GM12872 (cell line): ENCODE results near the gene CLVS2.

Experiments used
- CTCF ChIP-seq: IDR thresholded peaks from 3 replicates; pipeline ENCODE4 v1.5.1; 2011; ENCODE audit warnings: low read depth, mild to moderate bottlenecking, low read length, moderate library complexity; ENCODE audit not compliant: insufficient read depth

The CLVS2 gene

GRCh38 chr6:123028263-123028662, 32.2 kb downstream of the CLVS2 start:
- no peak for TF ChIP-seq CTCF

DNA sequence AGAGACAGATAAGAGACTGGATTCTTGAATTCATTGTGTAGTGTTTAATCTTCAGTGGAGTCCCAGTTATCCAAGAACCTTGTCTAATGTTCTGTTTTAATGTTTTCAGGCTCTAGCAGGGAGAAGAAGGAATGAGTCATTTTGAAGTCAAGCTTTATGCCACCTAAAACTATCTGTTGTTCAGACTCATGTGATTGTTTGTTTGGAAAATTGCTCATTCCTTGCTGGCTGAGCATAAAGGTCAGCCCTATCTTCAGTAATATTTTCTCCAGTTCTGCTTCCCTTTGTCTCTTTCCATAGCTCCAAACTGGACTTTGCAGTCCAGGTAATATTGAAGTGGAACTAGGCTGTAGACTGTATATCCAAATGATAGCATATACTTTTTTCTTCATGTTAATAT, 34.2 kb downstream of the CLVS2 start:
- no peak for TF ChIP-seq CTCF

DNA sequence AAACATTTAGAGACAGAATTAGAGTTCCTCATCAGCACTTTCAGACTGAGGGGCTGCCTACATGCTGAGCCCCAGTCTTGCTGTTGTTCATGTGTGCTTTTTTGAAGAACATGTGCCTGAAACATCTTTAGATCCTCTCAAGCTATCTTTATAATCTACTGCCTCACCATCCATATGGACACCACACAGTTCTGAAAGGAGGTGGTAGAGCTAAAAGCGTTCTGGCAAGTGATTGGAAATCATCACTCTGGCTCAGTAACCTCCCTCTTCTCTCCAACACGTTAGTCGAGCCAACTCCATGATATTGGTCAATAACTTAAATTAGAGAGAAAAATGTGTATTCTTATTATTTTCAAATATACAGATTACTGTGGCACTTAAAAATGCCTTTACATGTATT, 40.6 kb downstream of the CLVS2 start:
- TF ChIP-seq CTCF, result no peak

DNA sequence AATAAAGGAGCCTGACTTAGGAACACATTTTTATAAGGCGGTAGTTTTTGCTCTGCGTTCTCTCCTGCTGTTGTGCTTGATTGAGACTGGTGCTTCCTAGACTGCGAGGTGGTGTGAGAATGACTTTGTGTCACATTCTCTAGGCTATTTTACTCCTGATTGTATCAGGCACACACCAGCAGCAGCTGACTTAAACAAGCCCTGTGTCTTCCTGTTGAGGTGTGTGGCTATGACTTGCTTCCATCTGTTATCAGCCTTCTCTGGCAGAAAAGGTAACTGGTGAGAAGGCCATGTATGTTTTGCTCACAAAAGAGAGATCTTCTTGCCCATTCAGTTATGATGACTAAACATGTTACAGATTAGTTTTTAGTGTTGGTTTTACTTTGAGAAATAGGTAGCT, 43.4 kb downstream of the CLVS2 start:
- no peak for TF ChIP-seq CTCF

- no peak for TF ChIP-seq CTCF
Measured at GRCh38 chr6:123042401-123042800, 46.4 kb downstream of the CLVS2 start.

- TF ChIP-seq CTCF, result no peak
Measured at GRCh38 chr6:123044341-123044860, 48.4 kb downstream of the CLVS2 start.

DNA sequence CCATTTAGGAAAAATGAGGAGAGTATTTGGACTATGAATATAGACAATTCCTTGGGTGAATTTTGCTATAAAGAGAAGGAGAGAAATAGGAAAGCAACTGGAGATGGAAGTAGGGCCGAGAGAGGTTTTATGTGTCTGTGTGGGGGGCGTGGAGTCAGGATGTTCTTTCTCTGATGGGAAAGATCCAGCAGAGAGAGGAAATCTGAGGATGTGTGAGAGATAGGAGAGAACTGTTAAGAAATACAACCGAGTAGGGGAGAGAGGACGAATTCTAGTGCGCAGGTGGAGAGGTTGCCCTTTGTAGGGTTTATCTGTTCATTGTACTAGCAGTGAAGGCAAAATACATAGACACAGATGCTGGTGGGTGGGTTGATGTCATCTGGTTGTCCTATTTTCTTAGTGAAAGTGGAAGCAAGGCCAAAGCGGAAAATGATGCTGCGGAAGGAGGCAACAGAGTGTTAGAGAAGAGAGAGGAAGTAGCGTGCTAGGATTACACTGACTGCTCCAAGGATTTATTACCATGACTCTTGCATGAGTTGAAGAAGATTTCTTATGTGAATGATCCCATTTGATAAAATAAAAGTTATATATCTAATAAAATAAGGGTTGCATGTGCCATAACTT, 57.7 kb downstream of the CLVS2 start:
- no peak for TF ChIP-seq CTCF
